H1 (cell line): ENCODE results near the gene RHBDF2. TPM values are rescaled to one million over a fixed set of nuclear protein-coding genes. Genes with fewer than 3 reads are reported as not detected.

Source experiments
- CHD7 ChIP-seq: fragments of 300-600 bp; sonication (generic); IDR thresholded peaks from 2 replicates; pipeline ENCODE4 v1.7.1; 2012; ENCODE audit warnings: low read length, moderate library complexity, mild to moderate bottlenecking, inconsistent platforms; ENCODE audit not compliant: insufficient replicate concordance
- EGR1 ChIP-seq: IDR thresholded peaks from 2 replicates; pipeline ENCODE4 v1.6.1; 2011; ENCODE audit warnings: low read depth, low read length, borderline replicate concordance
- EP300 ChIP-seq, 2 experiments: IDR thresholded peaks; 1 replicate in 1 of 2; 2 replicates in 1 of 2; pipeline ENCODE4 v1.6.1; 2011 to 2012; ENCODE audit warnings: low read depth in 2 of 2, low read length in 2 of 2, mild to moderate bottlenecking in 2 of 2, borderline replicate concordance in 1 of 2, inconsistent platforms in 1 of 2, moderate library complexity in 1 of 2
- HDAC2 ChIP-seq, 2 experiments: fragments of 300-600 bp in 1 of 2; sonication (generic) in 1 of 2; IDR thresholded peaks; 2 replicates each; pipeline ENCODE4 v1.6.1; 2011 to 2012; ENCODE audit warnings: low read depth in 2 of 2, low read length in 2 of 2, mild to moderate bottlenecking in 2 of 2, moderate library complexity in 2 of 2, borderline replicate concordance in 1 of 2, inconsistent platforms in 1 of 2
- JUN ChIP-seq: IDR thresholded peaks from 2 replicates; pipeline ENCODE4 v1.6.1; 2011; ENCODE audit warnings: low read depth, mild to moderate bottlenecking, improper control_type of control experiment, low read length
- JUND ChIP-seq: IDR thresholded peaks from 2 replicates; pipeline ENCODE4 v1.6.1; 2011; ENCODE audit warnings: mild to moderate bottlenecking, improper control_type of control experiment, low read length
- RFX5 ChIP-seq: IDR thresholded peaks from 2 replicates; pipeline ENCODE4 v1.6.1; 2011; ENCODE audit warnings: low read depth, low read length, improper control_type of control experiment, borderline replicate concordance
- SIRT6 ChIP-seq: IDR thresholded peaks from one replicate; pipeline ENCODE4 v1.7.1; 2012; ENCODE audit warnings: low read length, inconsistent platforms
- SUZ12 ChIP-seq: fragments of 200-600 bp; sonication (generic); IDR thresholded peaks from 2 replicates; pipeline ENCODE4 v1.6.1; 2012; ENCODE audit warnings: mild to moderate bottlenecking, inconsistent platforms, low read length, moderate library complexity, mixed read lengths
- TAF1 ChIP-seq: IDR thresholded peaks from 2 replicates; pipeline ENCODE4 v1.6.1; 2011; ENCODE audit warnings: mild to moderate bottlenecking, low read depth, low read length
- USF2 ChIP-seq: IDR thresholded peaks from 2 replicates; pipeline ENCODE4 v1.6.1; 2011; ENCODE audit warnings: low read length, improper control_type of control experiment
- polyA plus RNA-seq, 7 experiments: library from polyadenylated mRNA; depleted of rRNA in 3 of 7; stranded (reverse) in 5 of 7; unstranded in 2 of 7; fragments of >200 nt in 5 of 7; fragments of 200-250 nt in 2 of 7; gene quantifications; 1 replicate in 5 of 7; 2 replicates in 1 of 7; 4 replicates in 1 of 7; pipeline versions ENCODE4 v1.2.1 to v1.2.3, GENCODE V29; 2011 to 2013; ENCODE audit warnings: missing spikeins in 2 of 7, mixed read lengths in 2 of 7
- total RNA-seq: library from RNA; stranded (reverse); fragmentation: NEBNext Ultra II Directional; extraction: Animal tissue kit (Norgen Biotek cat#: 25700); gene quantifications from 2 replicates; pipeline ENCODE4 v1.2.1, GENCODE V29; 2021

RHBDF2 gene
- total and polyA plus RNA-seq, 2 of the 8 experiments (the other 6 are each of a cell fraction or from before 2014, with no cell fraction given): 21.2 to 25.9 TPM

- TF ChIP-seq CHD7 (no peak), EGR1 (no peak), HDAC2 (IDR thresholded peaks at IDR 0.05; ENCODE audit: borderline replicate concordance in 1 of 2, low read depth in 2 of 2, low read length in 2 of 2) (no peak), EP300 (IDR thresholded peaks at IDR 0.05; ENCODE audit: borderline replicate concordance in 1 of 2, low read depth in 2 of 2, low read length in 2 of 2) (no peak), SIRT6 (no peak), JUND (no peak), RFX5 (no peak), TAF1 (no peak), JUN (no peak), USF2 (no peak), SUZ12 (no peak)
Measured at GRCh38 chr17:76543482-76543825, 42.2 kb upstream of the RHBDF2 start (continued).
